Mononuclear cell (primary cell): ENCODE results near the gene PCDHGB5. TPM values are rescaled to one million over a fixed set of nuclear protein-coding genes. Genes with fewer than 3 reads are reported as not detected.
"Not testable (repeated sequence)": the region's sequence is repeated elsewhere in the genome, so short reads cannot be mapped to it uniquely, and the experiment has no call there.

Experiments used
- H3K27me3 ChIP-seq: 2 replicates; pipeline ENCODE4 v1.6.0; 2011; ENCODE audit warnings: low read length, control low read depth; ENCODE audit not compliant: insufficient read depth
- H3K4me1 ChIP-seq: 2 replicates; pipeline ENCODE4 v1.5.1; 2011; ENCODE audit warnings: mild to moderate bottlenecking, low read length, control low read depth; ENCODE audit not compliant: insufficient read depth
- H3K4me3 ChIP-seq: 2 replicates; pipeline ENCODE4 v1.5.1; 2011; ENCODE audit warnings: mild to moderate bottlenecking, low read length, moderate library complexity
- H3K9me3 ChIP-seq: 2 replicates; pipeline ENCODE4 v1.5.1; 2011; ENCODE audit warnings: low read depth, mild to moderate bottlenecking, control low read depth, low read length
- total RNA-seq: library from RNA; depleted of rRNA; stranded (reverse); fragments of >200 nt; gene quantifications from one replicate; pipeline ENCODE4 v1.2.3, GENCODE V29; 2012

The PCDHGB5 gene
- total RNA-seq, 1 donor = 0.84 TPM

DNA sequence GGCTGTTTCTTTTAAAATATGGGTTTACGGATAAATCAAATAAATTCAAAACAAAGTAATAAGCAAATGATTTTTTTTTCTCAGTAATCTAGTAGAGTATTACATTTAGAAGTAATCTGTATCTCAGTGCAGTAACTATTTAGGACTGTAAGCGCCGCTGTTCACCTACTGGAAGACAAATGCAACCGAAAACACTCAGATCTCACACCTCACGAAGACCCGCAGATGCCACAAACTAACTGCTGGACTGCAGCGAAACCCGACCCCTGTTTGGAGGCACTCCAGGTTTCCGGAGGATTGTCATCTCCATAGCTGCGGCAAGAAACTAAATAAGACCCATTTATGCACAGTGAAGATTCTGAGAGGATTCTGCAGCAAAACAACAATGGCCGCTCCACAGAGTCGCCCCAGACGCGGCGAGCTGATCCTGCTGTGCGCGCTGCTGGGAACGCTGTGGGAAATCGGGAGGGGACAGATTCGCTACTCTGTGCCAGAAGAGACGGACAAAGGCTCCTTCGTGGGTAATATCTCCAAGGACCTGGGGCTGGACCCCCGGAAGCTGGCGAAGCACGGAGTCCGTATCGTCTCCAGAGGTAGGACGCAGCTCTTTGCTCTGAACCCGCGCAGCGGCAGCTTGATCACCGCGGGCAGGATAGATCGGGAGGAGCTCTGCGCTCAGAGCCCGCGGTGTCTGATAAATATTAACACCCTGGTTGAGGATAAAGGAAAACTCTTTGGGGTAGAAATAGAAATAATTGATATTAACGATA, 5.1 kb upstream of the PCDHGB5 start, which contains the start of gene PCDHGA8:
PCDHGA8 (plus strand) TSS at position 205 of the 770 bp plus-strand sequence; CDS start at position 386, 181 bp downstream.
- no peaks in the 10 kb centered on the region for H3K4me1 ChIP-seq
- H3K9me3 ChIP-seq = peaks cover 17% of the 10 kb centered on the region
- H3K27me3 ChIP-seq = peaks cover 89% of the 10 kb centered on the region
- no peak within 1 kb of the TSS for H3K4me3 ChIP-seq

DNA sequence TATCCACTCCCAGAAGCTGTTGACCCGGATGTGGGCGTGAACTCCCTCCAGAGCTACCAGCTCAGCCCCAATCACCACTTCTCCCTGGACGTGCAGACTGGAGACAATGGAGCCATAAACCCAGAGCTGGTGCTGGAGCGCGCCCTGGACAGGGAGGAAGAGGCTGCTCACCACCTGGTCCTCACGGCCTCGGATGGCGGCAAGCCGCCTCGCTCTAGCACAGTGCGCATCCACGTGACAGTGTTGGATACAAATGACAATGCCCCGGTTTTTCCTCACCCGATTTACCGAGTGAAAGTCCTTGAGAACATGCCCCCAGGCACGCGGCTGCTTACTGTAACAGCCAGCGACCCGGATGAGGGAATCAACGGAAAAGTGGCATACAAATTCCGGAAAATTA, 4.5 kb upstream of the PCDHGB5 start:
- Histone ChIP-seq H3K4me3 (no peak overlapping the region), H3K4me1 (no peaks in the 10 kb centered on the region), H3K27me3 (peaks cover 90% of the 10 kb centered on the region), H3K9me3 (peaks cover 17% of the 10 kb centered on the region)

DNA sequence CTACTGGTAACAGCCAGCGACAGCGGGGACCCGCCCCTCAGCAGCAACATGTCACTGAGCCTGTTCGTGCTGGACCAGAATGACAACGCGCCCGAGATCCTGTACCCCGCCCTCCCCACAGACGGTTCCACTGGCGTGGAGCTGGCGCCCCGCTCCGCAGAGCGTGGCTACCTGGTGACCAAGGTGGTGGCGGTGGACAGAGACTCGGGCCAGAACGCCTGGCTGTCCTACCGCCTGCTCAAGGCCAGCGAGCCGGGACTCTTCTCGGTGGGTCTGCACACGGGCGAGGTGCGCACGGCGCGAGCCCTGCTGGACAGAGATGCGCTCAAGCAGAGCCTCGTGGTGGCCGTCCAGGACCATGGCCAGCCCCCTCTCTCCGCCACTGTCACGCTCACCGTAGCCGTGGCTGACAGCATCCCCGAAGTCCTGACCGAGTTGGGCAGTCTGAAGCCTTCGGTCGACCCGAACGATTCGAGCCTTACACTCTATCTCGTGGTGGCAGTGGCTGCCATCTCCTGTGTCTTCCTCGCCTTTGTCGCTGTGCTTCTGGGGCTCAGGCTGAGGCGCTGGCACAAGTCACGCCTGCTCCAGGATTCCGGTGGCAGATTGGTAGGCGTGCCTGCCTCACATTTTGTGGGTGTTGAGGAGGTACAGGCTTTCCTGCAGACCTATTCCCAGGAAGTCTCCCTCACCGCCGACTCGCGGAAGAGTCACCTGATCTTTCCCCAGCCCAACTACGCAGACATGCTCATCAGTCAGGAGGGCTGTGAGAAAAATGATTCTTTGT, 3.2 kb upstream of the PCDHGB5 start:
- H3K27me3 ChIP-seq = peaks cover 92% of the 10 kb centered on the region
- not testable (repeated sequence) for H3K4me3 ChIP-seq, H3K4me1 ChIP-seq
- peaks cover 17% of the 10 kb centered on the region for H3K9me3 ChIP-seq

DNA sequence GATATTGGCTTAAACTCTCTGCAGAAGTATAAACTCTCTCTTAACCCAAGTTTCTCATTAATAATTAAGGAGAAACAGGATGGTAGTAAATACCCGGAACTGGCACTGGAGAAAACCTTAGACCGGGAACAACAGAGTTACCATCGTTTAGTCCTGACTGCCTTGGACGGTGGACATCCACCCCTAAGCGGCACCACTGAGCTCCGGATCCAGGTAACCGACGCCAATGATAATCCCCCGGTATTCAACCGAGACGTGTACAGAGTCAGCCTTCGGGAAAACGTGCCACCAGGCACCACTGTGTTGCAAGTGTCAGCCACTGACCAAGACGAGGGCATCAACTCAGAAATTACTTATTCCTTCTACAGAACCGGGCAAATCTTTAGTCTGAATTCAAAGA, 861 bp downstream of the PCDHGB5 start:
- peaks cover 90% of the 10 kb centered on the region for H3K27me3 ChIP-seq
- H3K4me1 ChIP-seq = no peaks in the 10 kb centered on the region
- no peak overlapping the region for H3K4me3 ChIP-seq
- peaks cover 8% of the 10 kb centered on the region for H3K9me3 ChIP-seq

DNA sequence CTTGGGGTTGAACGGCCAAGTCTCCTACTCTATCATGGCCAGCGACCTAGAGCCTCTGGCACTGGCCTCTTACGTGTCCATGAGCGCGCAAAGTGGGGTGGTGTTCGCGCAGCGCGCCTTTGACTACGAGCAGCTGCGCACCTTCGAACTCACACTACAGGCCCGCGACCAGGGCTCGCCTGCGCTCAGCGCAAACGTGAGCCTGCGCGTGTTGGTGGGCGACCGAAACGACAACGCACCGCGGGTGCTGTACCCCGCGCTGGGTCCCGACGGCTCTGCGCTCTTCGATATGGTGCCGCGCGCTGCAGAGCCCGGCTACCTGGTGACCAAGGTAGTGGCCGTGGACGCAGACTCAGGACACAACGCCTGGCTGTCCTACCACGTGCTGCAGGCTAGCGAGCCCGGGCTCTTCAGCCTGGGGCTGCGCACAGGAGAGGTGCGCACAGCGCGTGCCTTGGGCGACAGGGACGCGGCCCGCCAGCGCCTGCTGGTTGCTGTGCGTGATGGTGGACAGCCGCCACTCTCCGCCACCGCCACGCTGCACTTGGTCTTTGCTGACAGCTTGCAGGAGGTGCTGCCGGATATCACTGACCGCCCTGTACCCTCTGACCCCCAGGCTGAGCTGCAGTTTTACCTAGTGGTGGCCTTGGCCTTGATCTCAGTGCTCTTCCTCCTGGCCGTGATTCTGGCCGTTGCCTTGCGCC, 2.0 kb downstream of the PCDHGB5 start:
- Histone ChIP-seq H3K9me3 (peaks cover 4% of the 10 kb centered on the region), H3K27me3 (peaks cover 92% of the 10 kb centered on the region), H3K4me1 (no peaks in the 10 kb centered on the region), H3K4me3 (no peak overlapping the region)

DNA sequence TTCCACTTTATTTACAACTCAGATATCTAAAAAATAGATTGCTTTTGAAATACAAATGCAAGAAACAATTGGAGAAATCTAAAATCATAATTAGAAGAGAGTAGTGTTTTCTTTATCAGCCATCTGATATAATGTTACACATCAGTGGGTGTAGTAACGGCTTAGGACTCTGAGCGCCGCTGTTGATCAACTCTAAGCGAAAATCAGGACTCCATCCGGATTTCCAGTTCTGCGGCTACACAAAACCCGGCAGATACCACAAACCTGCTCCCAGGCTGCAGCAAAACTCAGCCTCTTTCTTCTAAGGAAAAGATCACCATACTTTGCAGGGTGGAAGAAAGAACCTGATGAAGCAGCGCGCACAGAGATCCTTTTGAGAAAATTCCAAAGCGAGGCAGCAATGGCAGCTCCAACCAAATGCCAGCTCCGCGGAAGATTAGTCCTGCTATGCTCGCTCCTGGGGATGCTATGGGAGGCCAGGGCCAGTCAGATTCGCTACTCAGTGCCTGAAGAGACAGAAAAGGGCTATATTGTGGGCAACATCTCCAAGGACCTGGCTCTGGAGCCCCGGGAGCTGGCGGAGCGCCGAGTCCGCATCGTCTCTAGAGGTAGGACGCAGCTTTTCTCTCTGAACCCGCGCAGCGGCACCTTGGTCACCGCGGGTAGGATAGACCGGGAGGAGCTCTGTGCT, 5.0 kb downstream of the PCDHGB5 start, which contains the start of gene PCDHGA9:
PCDHGA9 (plus strand) TSS at position 226 of the 691 bp plus-strand sequence; CDS start at position 401, 175 bp downstream.
- Histone ChIP-seq H3K4me1 (no peaks in the 10 kb centered on the region), H3K9me3 (no peaks in the 10 kb centered on the region), H3K27me3 (peaks cover 93% of the 10 kb centered on the region), H3K4me3 (no peak within 1 kb of the TSS)

DNA sequence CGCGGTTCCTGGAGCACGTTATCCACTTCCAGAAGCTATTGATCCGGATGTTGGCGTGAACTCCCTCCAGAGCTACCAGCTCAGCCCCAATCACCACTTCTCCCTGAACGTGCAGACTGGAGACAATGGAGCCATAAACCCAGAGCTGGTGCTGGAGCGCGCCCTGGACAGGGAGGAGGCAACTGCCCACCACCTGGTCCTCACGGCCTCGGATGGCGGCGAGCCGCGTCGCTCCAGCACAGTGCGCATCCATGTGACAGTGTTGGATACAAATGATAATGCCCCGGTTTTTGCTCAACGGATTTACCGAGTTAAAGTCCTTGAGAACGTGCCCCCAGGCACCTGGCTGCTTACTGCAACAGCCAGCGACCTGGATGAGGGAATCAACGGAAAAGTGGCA, 5.6 kb downstream of the PCDHGB5 start:
- H3K4me3 ChIP-seq = no peak overlapping the region
- peaks cover 97% of the 10 kb centered on the region for H3K27me3 ChIP-seq
- H3K4me1 ChIP-seq = no peaks in the 10 kb centered on the region
- H3K9me3 ChIP-seq = no peaks in the 10 kb centered on the region

DNA sequence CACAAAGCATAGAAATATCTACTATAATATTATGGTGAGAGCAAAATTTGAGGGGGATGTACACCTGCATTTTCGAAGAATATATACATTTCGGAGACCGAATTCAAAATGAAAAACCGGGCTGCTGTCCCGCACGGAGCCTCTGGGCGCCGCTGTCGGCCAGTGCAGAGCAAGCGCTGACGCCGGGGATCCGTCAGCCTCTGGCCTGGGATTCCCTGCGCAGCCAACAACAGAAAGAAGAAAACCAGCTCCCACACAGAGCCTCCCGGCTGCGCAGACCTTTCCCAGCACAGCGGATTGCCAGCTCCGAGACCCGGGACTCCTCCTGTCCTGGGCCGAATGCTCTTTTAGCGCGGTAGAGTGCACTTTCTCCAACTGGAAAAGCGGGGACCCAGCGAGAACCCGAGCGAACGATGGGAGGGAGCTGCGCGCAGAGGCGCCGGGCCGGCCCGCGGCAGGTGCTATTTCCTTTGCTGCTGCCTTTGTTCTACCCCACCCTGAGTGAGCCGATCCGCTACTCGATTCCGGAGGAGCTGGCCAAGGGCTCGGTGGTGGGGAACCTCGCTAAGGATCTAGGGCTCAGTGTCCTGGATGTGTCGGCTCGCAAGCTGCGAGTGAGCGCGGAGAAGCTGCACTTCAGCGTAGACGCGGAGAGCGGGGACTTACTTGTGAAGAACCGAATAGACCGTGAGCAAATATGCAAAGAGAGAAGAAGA, 10.2 kb downstream of the PCDHGB5 start, which contains the start of gene PCDHGB6:
PCDHGB6 (plus strand) TSS at position 232 of the 716 bp plus-strand sequence; CDS start at position 414, 182 bp downstream.
- H3K27me3 ChIP-seq = peaks cover 96% of the 10 kb centered on the region
- not testable (repeated sequence) for H3K9me3 ChIP-seq

DNA sequence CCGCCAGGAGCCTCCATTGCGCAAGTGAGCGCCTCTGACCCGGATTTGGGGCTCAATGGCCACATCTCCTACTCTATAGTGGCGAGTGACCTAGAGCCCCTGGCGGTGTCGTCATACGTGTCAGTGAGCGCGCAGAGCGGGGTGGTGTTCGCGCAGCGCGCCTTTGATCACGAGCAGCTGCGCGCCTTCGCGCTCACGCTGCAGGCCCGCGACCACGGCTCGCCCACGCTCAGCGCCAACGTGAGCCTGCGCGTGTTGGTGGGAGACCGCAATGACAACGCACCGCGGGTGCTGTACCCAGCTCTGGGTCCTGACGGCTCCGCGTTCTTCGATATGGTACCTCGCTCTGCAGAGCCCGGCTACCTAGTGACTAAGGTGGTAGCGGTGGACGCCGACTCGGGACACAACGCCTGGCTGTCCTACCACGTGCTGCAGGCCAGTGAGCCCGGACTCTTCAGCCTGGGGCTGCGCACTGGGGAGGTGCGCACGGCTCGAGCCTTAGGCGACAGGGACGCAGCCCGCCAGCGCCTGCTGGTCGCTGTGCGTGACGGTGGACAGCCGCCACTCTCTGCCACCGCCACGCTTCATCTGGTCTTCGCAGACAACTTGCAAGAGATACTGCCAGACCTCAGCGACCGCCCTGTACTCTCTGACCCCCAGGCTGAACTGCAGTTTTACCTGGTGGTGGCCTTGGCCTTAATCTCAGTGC, 12.0 kb downstream of the PCDHGB5 start:
- H3K4me3 ChIP-seq = no peak overlapping the region
- H3K4me1 ChIP-seq = peaks cover 11% of the 10 kb centered on the region
- H3K27me3 ChIP-seq = peaks cover 96% of the 10 kb centered on the region
- H3K9me3 ChIP-seq = peaks cover 5% of the 10 kb centered on the region

More for the DNA sequence above, 10.2 kb downstream of the PCDHGB5 start, which contains the start of gene PCDHGB6:
- not testable (repeated sequence) for H3K4me3 ChIP-seq, H3K4me1 ChIP-seq

DNA sequence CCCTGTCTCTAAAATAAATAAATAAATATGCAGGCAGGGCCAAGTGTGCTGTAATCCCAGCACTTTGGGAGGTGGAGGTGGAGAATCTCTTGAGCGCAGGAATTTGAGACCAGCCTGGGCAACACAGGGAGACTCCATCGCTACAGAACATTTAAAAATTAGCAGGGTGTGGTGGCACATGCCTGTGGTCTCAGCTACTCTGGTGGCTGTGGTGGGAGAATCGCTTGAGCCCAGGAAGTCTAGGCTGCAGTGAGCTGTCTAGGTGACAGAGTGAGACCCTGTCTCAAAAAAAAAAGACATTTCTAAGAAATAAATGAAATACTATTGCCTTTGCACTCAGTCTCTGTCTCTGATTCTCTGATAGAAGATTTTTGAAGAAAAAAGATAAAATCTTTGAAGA, 13.8 kb downstream of the PCDHGB5 start:
- Histone ChIP-seq H3K27me3 (peaks cover 95% of the 10 kb centered on the region), H3K4me3 (no peak overlapping the region), H3K9me3 (peaks cover 5% of the 10 kb centered on the region), H3K4me1 (peaks cover 11% of the 10 kb centered on the region)

DNA sequence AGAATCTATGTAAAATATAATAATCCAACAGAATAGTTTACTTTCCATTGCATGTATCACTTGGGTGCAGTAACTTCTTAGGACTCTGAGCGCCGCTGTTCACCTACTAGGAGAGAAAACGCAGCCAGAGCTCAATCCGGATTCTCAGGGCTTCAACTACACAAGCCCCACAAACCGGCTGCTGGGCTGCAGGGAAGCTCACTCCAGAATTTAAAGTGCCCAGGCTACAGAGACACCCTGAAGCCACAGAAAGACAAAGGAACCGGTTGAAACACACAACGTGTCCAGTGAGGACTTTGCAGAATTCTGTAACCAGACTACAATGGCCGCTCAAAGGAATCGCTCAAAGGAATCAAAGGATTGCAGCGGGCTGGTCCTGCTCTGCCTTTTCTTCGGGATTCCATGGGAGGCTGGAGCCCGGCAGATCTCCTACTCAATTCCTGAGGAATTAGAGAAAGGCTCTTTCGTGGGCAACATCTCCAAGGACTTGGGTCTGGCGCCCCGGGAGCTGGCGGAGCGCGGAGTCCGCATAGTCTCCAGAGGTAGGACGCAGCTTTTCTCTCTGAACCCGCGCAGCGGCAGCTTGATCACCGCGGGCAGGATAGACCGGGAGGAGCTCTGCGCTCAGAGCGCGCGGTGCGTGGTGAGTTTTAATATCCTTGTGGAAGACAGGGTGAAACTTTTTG, 15.2 kb downstream of the PCDHGB5 start, which contains the start of gene PCDHGA10:
PCDHGA10 (plus strand) TSS at position 134 of the 686 bp plus-strand sequence; CDS start at position 323, 189 bp downstream.
- H3K9me3 ChIP-seq = peaks cover 5% of the 10 kb centered on the region
- peak within 1 kb of the TSS; percentile 32 for H3K4me3 ChIP-seq
- peaks cover 95% of the 10 kb centered on the region for H3K27me3 ChIP-seq
- peaks cover 16% of the 10 kb centered on the region for H3K4me1 ChIP-seq

DNA sequence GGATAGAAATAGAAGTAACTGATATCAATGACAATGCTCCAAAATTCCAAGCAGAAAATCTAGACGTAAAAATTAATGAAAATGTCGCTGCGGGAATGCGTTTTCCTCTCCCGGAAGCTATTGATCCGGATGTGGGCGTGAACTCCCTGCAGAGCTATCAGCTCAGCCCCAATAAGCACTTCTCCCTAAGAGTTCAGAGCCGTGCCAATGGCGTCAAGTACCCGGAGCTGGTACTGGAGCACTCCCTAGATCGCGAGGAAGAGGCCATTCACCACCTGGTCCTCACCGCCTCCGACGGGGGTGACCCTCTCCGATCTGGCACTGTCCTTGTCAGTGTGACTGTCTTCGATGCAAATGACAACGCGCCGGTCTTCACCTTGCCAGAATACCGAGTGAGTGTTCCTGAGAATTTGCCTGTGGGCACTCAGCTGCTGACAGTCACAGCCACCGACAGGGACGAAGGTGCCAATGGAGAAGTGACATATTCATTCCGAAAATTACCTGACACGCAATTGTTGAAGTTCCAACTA, 15.9 kb downstream of the PCDHGB5 start:
- peak overlapping the region; percentile 32 for H3K4me3 ChIP-seq

More for the DNA sequence above, 15.9 kb downstream of the PCDHGB5 start:
- H3K4me1 ChIP-seq = peaks cover 17% of the 10 kb centered on the region
- H3K27me3 ChIP-seq = peaks cover 95% of the 10 kb centered on the region
- H3K9me3 ChIP-seq = peaks cover 5% of the 10 kb centered on the region
